Activated T-cell treated with anti-CD3 and anti-CD28 coated beads, Interleukin-2, amount 50 U/mL, for 48 hours (primary cell): Measurements from ENCODE around the gene PBRM1.
"Not testable (repeated sequence)": the region's sequence is repeated elsewhere in the genome, so short reads cannot be mapped to it uniquely, and the experiment has no call there.

Experiments
- DNase-seq, 2 experiments: peaks; one replicate each; pipeline ENCODE4 v3.0.0-alpha.2; 2020

PBRM1 gene

GRCh38 chr3:52533623-52534280, 152.0 kb downstream of the PBRM1 start, which contains the start of gene NT5DC2:
Gene NT5DC2, minus strand, starts transcription at chr3:52533857. Its CDS starts 120 bp downstream, at chr3:52533737.
- DNase-seq: peak; percentile 76 to 82

- peak; percentile 45 to 56 for DNase-seq
Measured at GRCh38 chr3:52532838-52533622, 152.7 kb downstream of the PBRM1 start.

DNA sequence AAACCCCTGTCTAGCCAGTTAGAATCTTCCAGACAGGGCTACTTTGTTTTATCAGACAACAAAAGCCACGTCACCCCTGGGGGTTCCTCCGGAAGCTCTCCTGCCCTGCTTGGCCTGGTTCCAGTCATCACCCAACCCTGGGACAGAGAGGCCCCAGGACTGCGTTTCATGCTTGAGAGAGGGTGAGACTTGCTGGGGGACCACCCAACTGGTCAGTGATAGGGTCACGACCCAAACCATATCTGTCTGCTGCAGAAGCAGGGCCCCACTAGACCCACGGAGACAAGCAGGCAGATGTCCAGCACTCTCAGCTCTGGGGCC, 153.2 kb downstream of the PBRM1 start:
- DNase-seq: peak; percentile 49 to 53

DNA sequence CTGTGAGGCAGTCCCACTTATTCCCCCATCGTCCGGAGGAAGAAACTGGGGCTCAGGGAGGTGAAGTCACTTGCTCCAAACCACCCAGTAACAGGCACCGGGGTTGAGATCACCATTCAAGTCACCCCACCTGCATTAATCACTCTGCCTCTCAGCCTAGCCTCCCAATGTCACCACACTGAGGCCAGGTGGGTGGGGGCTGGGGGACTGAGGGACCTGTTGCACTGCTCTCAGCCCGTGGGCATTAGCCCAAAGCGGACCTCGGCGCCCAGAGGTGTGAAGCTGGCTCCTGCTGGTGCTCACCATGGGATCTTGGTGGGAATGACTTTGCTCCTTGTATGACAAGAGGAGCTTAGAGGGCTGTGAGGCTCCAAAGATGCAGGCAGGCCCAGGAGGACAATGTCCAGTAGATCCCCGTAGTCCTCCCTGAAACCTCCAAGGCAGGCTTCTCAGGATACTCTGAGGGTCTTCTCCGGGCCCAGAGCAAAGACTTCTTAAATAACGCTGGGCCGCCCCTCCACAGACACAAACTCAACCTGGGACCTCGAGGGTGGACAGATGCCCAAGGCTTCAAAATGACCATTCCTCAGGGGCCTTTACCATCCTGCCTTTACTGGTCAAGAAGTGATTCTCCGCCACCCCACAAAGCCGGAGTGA, 153.7 kb downstream of the PBRM1 start:
- no peak for DNase-seq

DNA sequence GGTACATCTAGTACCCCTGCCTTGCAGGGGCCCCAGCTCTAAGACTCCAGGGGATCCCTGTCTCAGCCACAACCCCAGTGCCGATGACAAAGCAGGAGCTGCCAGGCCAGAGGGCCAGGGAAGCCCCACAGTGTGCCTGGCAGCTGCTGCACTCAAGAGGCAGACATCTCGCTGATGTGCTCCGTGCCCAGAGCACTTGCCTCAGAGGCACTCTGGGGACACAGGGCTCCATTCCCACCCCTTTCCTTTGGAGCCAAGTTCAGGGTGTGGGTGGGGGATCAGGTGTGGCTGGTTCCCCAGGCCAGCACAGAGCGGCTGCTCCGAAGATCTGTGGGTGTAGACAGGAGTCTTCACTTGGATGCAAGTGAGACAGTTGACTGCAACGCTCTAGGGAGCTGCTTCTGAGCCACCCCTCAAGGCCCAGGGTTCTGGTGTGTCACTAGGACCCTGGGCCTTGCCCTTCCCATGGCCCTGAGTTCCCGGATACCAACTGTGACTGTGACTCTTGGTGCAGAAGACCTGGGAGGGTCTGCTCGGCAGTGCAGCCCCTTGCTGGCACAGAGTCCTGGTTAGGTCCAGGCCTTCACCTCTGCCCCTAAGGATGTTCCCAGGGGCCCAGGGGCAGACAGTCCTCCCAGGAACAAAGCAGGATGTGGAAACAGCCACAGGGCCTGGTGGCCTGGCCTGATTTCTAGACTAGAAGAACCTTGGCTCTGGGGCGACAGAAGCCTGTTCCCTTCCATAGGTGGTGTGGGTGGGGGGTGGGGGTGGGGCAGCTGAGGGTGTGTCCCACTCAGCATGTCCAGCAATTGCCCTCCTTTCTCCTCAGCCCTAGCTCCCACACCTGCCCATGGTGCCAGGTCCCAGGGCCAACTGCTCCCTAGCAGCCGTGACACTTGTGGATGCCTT, 154.5 kb downstream of the PBRM1 start:
- no peak for DNase-seq

- DNase-seq: no peak
Measured at GRCh38 chr3:52529376-52530333, 156.1 kb downstream of the PBRM1 start.

GRCh38 chr3:52528586-52529375, 156.9 kb downstream of the PBRM1 start:
- DNase-seq: no peak

- DNase-seq: no peak
Measured at GRCh38 chr3:52527732-52528585, 157.8 kb downstream of the PBRM1 start.

- DNase-seq: no peak
Measured at GRCh38 chr3:52527039-52527731, 158.5 kb downstream of the PBRM1 start.

GRCh38 chr3:52526671-52527038, 159.1 kb downstream of the PBRM1 start:
- not testable (repeated sequence) for DNase-seq

DNA sequence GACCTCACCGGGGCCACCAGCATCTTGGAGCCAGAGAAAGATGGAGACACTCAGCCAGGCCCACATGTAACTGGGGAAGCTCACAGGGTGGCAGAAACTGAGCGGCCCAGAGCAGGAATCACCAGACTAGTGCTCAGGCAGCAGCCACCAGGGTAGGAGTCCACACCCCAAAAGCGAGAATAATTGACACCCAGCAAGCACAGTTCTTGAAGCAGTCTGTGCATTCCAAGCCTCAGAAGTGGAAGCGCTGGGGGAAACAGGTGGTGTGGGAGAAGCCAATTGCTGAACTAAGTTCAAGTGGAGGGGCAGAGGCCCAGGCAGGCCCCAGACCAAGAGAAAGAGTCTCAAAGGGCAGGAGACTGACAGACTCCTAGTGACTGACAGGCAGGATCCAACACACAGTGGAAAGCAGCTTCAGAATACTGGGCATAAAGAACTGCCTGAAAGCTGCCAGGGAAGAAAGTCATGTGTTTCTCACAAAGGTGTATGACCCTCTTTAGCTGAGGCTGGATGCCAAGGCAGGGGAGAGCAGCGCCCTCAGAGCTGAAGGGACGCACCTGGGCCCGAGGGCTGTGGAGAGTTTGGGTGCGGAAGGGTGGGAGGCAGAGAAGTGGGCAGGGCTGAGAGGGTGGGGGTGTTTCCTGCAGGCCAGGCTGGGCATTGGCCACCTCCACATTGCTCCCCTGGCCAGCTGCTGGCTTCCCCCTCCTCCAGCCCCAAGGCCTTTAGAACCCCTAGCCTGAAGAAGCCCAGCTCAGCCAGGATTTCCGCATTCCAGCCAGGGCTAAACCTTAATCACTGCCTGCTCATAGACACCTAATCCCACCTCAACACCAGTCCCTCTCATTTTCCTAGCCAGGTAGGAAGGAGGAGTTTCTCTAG, 159.8 kb downstream of the PBRM1 start:
- DNase-seq: no peak

- no peak for DNase-seq
Measured at GRCh38 chr3:52524752-52525679, 160.7 kb downstream of the PBRM1 start.

DNA sequence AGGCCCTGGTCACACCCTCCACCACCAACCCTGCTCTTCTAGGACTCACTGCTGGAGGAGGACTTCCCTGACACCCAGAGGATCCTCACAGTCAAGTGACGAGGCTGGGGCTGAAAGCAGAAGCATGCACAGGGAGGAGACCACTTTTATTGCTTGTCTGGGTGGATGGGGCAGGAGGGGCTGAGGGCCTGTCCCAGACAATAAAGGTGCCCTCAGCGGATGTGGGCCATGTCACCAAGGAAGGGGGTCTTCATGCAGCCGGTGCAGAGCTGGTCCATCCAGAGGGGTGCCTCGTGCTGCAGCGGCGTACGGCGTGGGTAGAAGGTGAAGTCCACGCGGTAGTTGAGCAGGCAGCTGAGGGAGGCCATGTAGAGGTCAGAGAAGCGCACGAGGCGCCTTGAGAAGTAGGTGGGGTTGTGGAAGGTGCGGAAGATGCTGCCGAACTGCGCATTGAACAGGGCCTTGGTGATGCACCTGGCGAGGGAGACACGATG, 161.4 kb downstream of the PBRM1 start:
- no peak for DNase-seq

- DNase-seq: no peak
Measured at GRCh38 chr3:52523386-52524257, 162.1 kb downstream of the PBRM1 start.

GRCh38 chr3:52522651-52523251, 163.0 kb downstream of the PBRM1 start:
- no peak for DNase-seq
